ENCODE measurements around the gene SHC3.
"Not testable (repeated sequence)": the region's sequence is repeated elsewhere in the genome, so short reads cannot be mapped to it uniquely, and the experiment has no call there.

Gene SHC3

GRCh38 chr9:89219637-89220036 lies 41.0 kb upstream of the SHC3 start:
- ChIA-PET POLR2A (no interaction called here), CTCF (no interaction called here)
- no peak for TF ChIP-seq SP1 (IDR thresholded peaks at IDR 0.05)
- no peak for DNase-seq (ENCODE audit: extremely low spot score)

- ChIA-PET POLR2A (no interaction called here), CTCF (no interaction called here)
- TF ChIP-seq CTBP1 (IDR thresholded peaks at IDR 0.05; ENCODE audit: borderline replicate concordance) = no peak
- no peak for TF ChIP-seq PKNOX1 (IDR thresholded peaks at IDR 0.05)
- TF ChIP-seq SP1 (IDR thresholded peaks at IDR 0.05) = no peak
- no peak for TF ChIP-seq BHLHE40 (IDR thresholded peaks at IDR 0.05; ENCODE audit: borderline replicate concordance)
- TF ChIP-seq L3MBTL2 (conservative IDR thresholded peaks at IDR 0.05) = no peak
- TF ChIP-seq ELF4 (IDR thresholded peaks at IDR 0.05) = no peak
- no peak for TF ChIP-seq FOXK2 (IDR thresholded peaks at IDR 0.05)
- no peak for TF ChIP-seq SUZ12 (IDR thresholded peaks at IDR 0.05)
- no peak for TF ChIP-seq LEF1 (IDR thresholded peaks at IDR 0.05; ENCODE audit: borderline replicate concordance)
- no peak for TF ChIP-seq FOXA1 (IDR thresholded peaks at IDR 0.05)
- no peak for DNase-seq (ENCODE audit: extremely low spot score)
Observed at GRCh38 chr9:89218040-89218928, 39.7 kb upstream of the SHC3 start.

GRCh38 chr9:89215342-89215741 lies 36.7 kb upstream of the SHC3 start:
- POLR2A ChIA-PET = no interaction called here
- TF ChIP-seq PKNOX1 (IDR thresholded peaks at IDR 0.05) = no peak
- no peak for TF ChIP-seq ZNF384 (IDR thresholded peaks at IDR 0.05)
- TF ChIP-seq NFRKB (IDR thresholded peaks at IDR 0.05) = no peak
- CTCF ChIA-PET = no interaction called here
- no peak for DNase-seq (ENCODE audit: extremely low spot score)

- CTCF ChIA-PET = no interaction called here
Observed at GRCh38 chr9:89213396-89213880, 34.8 kb upstream of the SHC3 start.

GRCh38 chr9:89212171-89212570 lies 33.6 kb upstream of the SHC3 start:
- POLR2A ChIA-PET = no interaction called here
- TF ChIP-seq L3MBTL2 (conservative IDR thresholded peaks at IDR 0.05) (no peak), LEF1 (IDR thresholded peaks at IDR 0.05; ENCODE audit: borderline replicate concordance) (no peak), SUZ12 (IDR thresholded peaks at IDR 0.05) (no peak), PKNOX1 (IDR thresholded peaks at IDR 0.05) (no peak), ZNF384 (IDR thresholded peaks at IDR 0.05) (no peak), CTBP1 (IDR thresholded peaks at IDR 0.05; ENCODE audit: borderline replicate concordance) (no peak), FOXM1 (IDR thresholded peaks at IDR 0.05; ENCODE audit: borderline replicate concordance) (no peak)
- DNase-seq (ENCODE audit: extremely low spot score) = no peak
- CTCF ChIA-PET = no interaction called here

More at GRCh38 chr9:89213396-89213880, 34.8 kb upstream of the SHC3 start:
- POLR2A ChIA-PET = no interaction called here
- TF ChIP-seq NFRKB (IDR thresholded peaks at IDR 0.05) (no peak), LEF1 (IDR thresholded peaks at IDR 0.05; ENCODE audit: borderline replicate concordance) (no peak), TARDBP (IDR thresholded peaks at IDR 0.05) (no peak), ELF4 (IDR thresholded peaks at IDR 0.05) (no peak), ZNF384 (IDR thresholded peaks at IDR 0.05) (no peak), ARNT (IDR thresholded peaks at IDR 0.05) (no peak), HDGF (IDR thresholded peaks at IDR 0.05; ENCODE audit: borderline replicate concordance) (no peak)
- DNase-seq (ENCODE audit: extremely low spot score) = no peak

- CTCF ChIA-PET = not testable (repeated sequence)
Observed at GRCh38 chr9:89209311-89209710, 30.7 kb upstream of the SHC3 start.

GRCh38 chr9:89207026-89207425 lies 28.4 kb upstream of the SHC3 start:
- POLR2A ChIA-PET = no interaction called here
- no peak for TF ChIP-seq FOXM1 (IDR thresholded peaks at IDR 0.05; ENCODE audit: borderline replicate concordance)
- TF ChIP-seq ELF4 (IDR thresholded peaks at IDR 0.05) = no peak
- TF ChIP-seq PKNOX1 (IDR thresholded peaks at IDR 0.05) = no peak
- TF ChIP-seq TARDBP (IDR thresholded peaks at IDR 0.05) = no peak
- no peak for TF ChIP-seq NFRKB (IDR thresholded peaks at IDR 0.05)
- no peak for TF ChIP-seq SP1 (IDR thresholded peaks at IDR 0.05)
- TF ChIP-seq ARNT (IDR thresholded peaks at IDR 0.05) = no peak
- TF ChIP-seq FOXK2 (IDR thresholded peaks at IDR 0.05) = no peak
- TF ChIP-seq FOXA1 (IDR thresholded peaks at IDR 0.05) = no peak
- TF ChIP-seq SUZ12 (IDR thresholded peaks at IDR 0.05) = no peak
- CTCF ChIA-PET = no interaction called here
- no peak for DNase-seq (ENCODE audit: extremely low spot score)

More at GRCh38 chr9:89209311-89209710, 30.7 kb upstream of the SHC3 start:
- POLR2A ChIA-PET; DNase-seq (ENCODE audit: extremely low spot score): not testable (repeated sequence)
